AG09309 (cell line): ENCODE results near the gene FOSL2.
A peak's percentile ranks its signal among the peaks of the same experiment; 100 is the strongest.

ENCODE experiments used
- DNase-seq: peaks from one replicate; pipeline ENCODE4 v3.0.0-alpha.2; 2010; ENCODE audit warnings: low read depth
- H3K4me3 ChIP-seq: 2 replicates; pipeline ENCODE4 v1.5.1; 2011; ENCODE audit warnings: mild to moderate bottlenecking, low read depth, low read length, moderate library complexity; ENCODE audit not compliant: control insufficient read depth
- CTCF ChIP-seq: IDR thresholded peaks from 2 replicates; pipeline ENCODE4 v1.5.1; 2011; ENCODE audit warnings: mild to moderate bottlenecking, low read depth, low read length, inconsistent platforms; ENCODE audit not compliant: insufficient read depth, control insufficient read depth; ENCODE audit errors: missing control alignments

The FOSL2 gene

GRCh38 chr2:28408764-28409599 is 16.3 kb downstream of the FOSL2 start:
- peak; percentile 93 for DNase-seq
- no peak overlapping the region for H3K4me3 ChIP-seq
- TF ChIP-seq CTCF = no peak

GRCh38 chr2:28411166-28411755 is 18.6 kb downstream of the FOSL2 start:
- no peak overlapping the region for H3K4me3 ChIP-seq
- DNase-seq = no peak
- TF ChIP-seq CTCF = no peak

- no peak overlapping the region for H3K4me3 ChIP-seq
- no peak for TF ChIP-seq CTCF
- no peak for DNase-seq
Measured at GRCh38 chr2:28411956-28412609, 19.4 kb downstream of the FOSL2 start.

GRCh38 chr2:28412625-28413151 is 20.0 kb downstream of the FOSL2 start:
- no peak for DNase-seq
- TF ChIP-seq CTCF = no peak
- H3K4me3 ChIP-seq = no peak overlapping the region

GRCh38 chr2:28413152-28413898 is 20.7 kb downstream of the FOSL2 start:
- no peak for DNase-seq
- H3K4me3 ChIP-seq = no peak overlapping the region
- peak; percentile 7 for TF ChIP-seq CTCF

GRCh38 chr2:28413899-28414295 is 21.2 kb downstream of the FOSL2 start:
- TF ChIP-seq CTCF = no peak
- no peak for DNase-seq

More at GRCh38 chr2:28413899-28414295, 21.2 kb downstream of the FOSL2 start:
- no peak overlapping the region for H3K4me3 ChIP-seq
